Transverse colon (tissue), 4 donors: ENCODE measurements around the gene STRIP2. TPM values are rescaled to one million over a fixed set of nuclear protein-coding genes. Genes with fewer than 3 reads are reported as not detected.

Experiments used
- DNase-seq: peaks from one replicate; pipeline ENCODE4 v3.0.0-alpha.2; 2019
- H3K27ac ChIP-seq, 4 donors: fragments of 200-600 bp; sonication (generic); 2 replicates each; pipeline ENCODE4 v1.5.1; 2016 to 2018; ENCODE audit warnings: inconsistent platforms in 4 of 4
- H3K27me3 ChIP-seq: fragments of 200-600 bp; sonication (generic); 2 replicates; pipeline ENCODE4 v1.5.1; 2017; ENCODE audit warnings: inconsistent platforms
- H3K36me3 ChIP-seq, 4 donors: fragments of 200-600 bp; sonication (generic); 2 replicates each; pipeline ENCODE4 v1.5.1; 2017 to 2019; ENCODE audit warnings: inconsistent platforms in 4 of 4
- H3K4me1 ChIP-seq, 4 donors: fragments of 200-600 bp; sonication (generic); 2 replicates each; pipeline ENCODE4 v1.5.1; 2017 to 2020; ENCODE audit warnings: inconsistent platforms in 4 of 4
- H3K4me3 ChIP-seq, 4 donors: fragments of 200-600 bp; sonication (generic); 1 replicate in 1 of 4; 2 replicates in 3 of 4; pipeline versions ENCODE4 v1.5.1 to v1.6.1; 2017 to 2019; ENCODE audit warnings: inconsistent platforms in 4 of 4
- H3K9me3 ChIP-seq, 2 donors: fragments of 200-600 bp; sonication (generic); 2 replicates each; pipeline ENCODE4 v1.5.1; 2017 to 2019; ENCODE audit warnings: inconsistent platforms in 2 of 2
- EP300 ChIP-seq: sonication (generic); formaldehyde crosslinking; IDR thresholded peaks from one replicate; pipeline ENCODE4 v1.6.1; 2017; ENCODE audit warnings: antibody characterized with exemption, low read depth
- POLR2A ChIP-seq: fragments of 450-650 bp; IDR thresholded peaks from one replicate; pipeline ENCODE4 v1.6.1; 2016; ENCODE audit warnings: antibody characterized with exemption, mild to moderate bottlenecking, moderate library complexity
- POLR2AphosphoS5 ChIP-seq, 3 donors: sonication (generic); formaldehyde crosslinking; IDR thresholded peaks; one replicate each; pipeline ENCODE4 v1.6.1; 2016; ENCODE audit warnings: antibody characterized with exemption in 3 of 3
- WGBS, 2 donors: methylation state at CpG; one replicate each; pipeline ENCODE4 v1.1.5; 2018; ENCODE audit warnings: low coverage in 1 of 2; 5-methylcytosine and 5-hydroxymethylcytosine counted together
- in situ Hi-C, 4 donors: fragments of 200-750 bp; cut with MboI; loops; one replicate each; pipeline versions ENCODE4 v1.15.0 to v1.15.1; 2017; ENCODE audit warnings: low sequenced_read_pairs in 3 of 4, low pct_ligation_motif_present in 1 of 4, low pct_unique_long_range_greater_than_20kb in 1 of 4
- intact Hi-C: fragments of 100-400 bp; cut with DNase I; formaldehyde crosslinking; loops from one replicate; pipeline ENCODE4 v1.15.1; 2023; ENCODE audit warnings: low total_unique reads
- total RNA-seq, 4 donors: library from RNA; depleted of rRNA; stranded (reverse); fragments of >200 nt; gene quantifications; one replicate each; pipeline ENCODE4 v1.1.0, GENCODE V29; 2016
- TF ChIP-seq, protein P1 (sequence below), 5 experiments: fragments of 200-600 bp in 3 of 5; fragments of 450-650 bp in 2 of 5; sonication (generic) in 3 of 5; IDR thresholded peaks; 1 replicate in 2 of 5; 2 replicates in 3 of 5; pipeline ENCODE4 v1.5.1; 2016 to 2017; ENCODE audit warnings: antibody characterized with exemption in 5 of 5, inconsistent platforms in 3 of 5, mild to moderate bottlenecking in 2 of 5, moderate library complexity in 1 of 5

The STRIP2 gene
- total RNA-seq, 4 donors from 2014 or later, result 0.82 to 1.1 TPM; not detected in 2

GRCh38 chr7:129462420-129462819 lies 28.2 kb downstream of the STRIP2 start:
- Histone ChIP-seq H3K27ac (no peak overlapping the region), H3K4me3 (no peak overlapping the region), H3K27me3 (no peaks in the 10 kb centered on the region), H3K36me3 (no peaks in the 10 kb centered on the region), H3K9me3 (no peaks in the 10 kb centered on the region), H3K4me1 (no peaks in the 10 kb centered on the region)
- intact Hi-C loops (no loop called here), in situ Hi-C loops (loop anchor here (25.0 kb wide), 2 partner anchors 100 to 250 kb away; no protein-coding TSS in a partner anchor)
- TF ChIP-seq POLR2AphosphoS5 (IDR thresholded peaks at IDR 0.05), result no peak
- TF ChIP-seq, protein P1, sequence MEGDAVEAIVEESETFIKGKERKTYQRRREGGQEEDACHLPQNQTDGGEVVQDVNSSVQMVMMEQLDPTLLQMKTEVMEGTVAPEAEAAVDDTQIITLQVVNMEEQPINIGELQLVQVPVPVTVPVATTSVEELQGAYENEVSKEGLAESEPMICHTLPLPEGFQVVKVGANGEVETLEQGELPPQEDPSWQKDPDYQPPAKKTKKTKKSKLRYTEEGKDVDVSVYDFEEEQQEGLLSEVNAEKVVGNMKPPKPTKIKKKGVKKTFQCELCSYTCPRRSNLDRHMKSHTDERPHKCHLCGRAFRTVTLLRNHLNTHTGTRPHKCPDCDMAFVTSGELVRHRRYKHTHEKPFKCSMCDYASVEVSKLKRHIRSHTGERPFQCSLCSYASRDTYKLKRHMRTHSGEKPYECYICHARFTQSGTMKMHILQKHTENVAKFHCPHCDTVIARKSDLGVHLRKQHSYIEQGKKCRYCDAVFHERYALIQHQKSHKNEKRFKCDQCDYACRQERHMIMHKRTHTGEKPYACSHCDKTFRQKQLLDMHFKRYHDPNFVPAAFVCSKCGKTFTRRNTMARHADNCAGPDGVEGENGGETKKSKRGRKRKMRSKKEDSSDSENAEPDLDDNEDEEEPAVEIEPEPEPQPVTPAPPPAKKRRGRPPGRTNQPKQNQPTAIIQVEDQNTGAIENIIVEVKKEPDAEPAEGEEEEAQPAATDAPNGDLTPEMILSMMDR (IDR thresholded peaks at IDR 0.05), result no peak
- TF ChIP-seq EP300, result no peak
- TF ChIP-seq POLR2A, result no peak
- 69% methylated on average over 1 of the region's 1 CpG; no CpG with 5 or more reads in 1 of the 2 donors for WGBS, 2 donors
- DNase-seq, result no peak

DNA sequence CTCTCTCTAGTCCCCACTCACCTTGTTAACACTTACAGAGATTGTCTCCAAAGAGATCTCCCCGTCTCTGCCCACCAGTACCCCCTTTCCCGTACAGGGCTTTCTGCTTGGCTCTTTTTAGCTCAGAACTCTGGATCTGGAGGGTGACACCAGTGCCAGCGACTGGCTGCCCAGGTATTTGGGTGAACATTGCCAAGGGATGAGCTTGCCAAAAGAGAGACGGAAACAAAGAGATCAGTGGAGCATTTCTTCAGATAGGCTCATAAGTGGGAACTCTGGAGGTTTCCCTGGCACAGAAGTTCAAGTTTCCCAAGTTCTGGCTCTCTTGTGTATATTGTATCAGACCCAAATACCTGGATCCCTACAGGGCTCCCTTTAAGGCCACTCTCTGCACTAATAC lies 30.0 kb downstream of the STRIP2 start:
- Histone ChIP-seq H3K27ac (no peak overlapping the region), H3K9me3 (no peaks in the 10 kb centered on the region), H3K27me3 (no peaks in the 10 kb centered on the region), H3K4me3 (no peak overlapping the region), H3K4me1 (no peaks in the 10 kb centered on the region), H3K36me3 (no peaks in the 10 kb centered on the region)
- TF ChIP-seq EP300, result no peak
- no peak for TF ChIP-seq POLR2AphosphoS5 (IDR thresholded peaks at IDR 0.05)
- TF ChIP-seq, protein P1 (IDR thresholded peaks at IDR 0.05), result no peak
- TF ChIP-seq POLR2A, result no peak
- no peak for DNase-seq
- 93% methylated on average over 4 of the region's 4 CpGs; no CpG with 5 or more reads in 1 of the 2 donors for WGBS, 2 donors
- in situ Hi-C loops (loop anchor here (25.0 kb wide), 2 partner anchors 102 to 252 kb away; no protein-coding TSS in a partner anchor), intact Hi-C loops (no loop called here)

- H3K36me3 ChIP-seq, result no peaks in the 10 kb centered on the region
- no peaks in the 10 kb centered on the region for H3K9me3 ChIP-seq
- TF ChIP-seq EP300 (no peak), POLR2A (no peak), POLR2AphosphoS5 (IDR thresholded peaks at IDR 0.05) (no peak)
- TF ChIP-seq, protein P1 (IDR thresholded peaks at IDR 0.05), result no peak
- H3K4me1 ChIP-seq, result no peaks in the 10 kb centered on the region
- no peak for DNase-seq
- intact Hi-C loops (no loop called here), in situ Hi-C loops (loop anchor here (25.0 kb wide), 2 partner anchors 103 to 253 kb away; no protein-coding TSS in a partner anchor)
- H3K27me3 ChIP-seq, result no peaks in the 10 kb centered on the region
- WGBS, 2 donors, result 59 to 68% methylated on average over 2 of the region's 2 CpGs
- H3K4me3 ChIP-seq, result no peak overlapping the region
- H3K27ac ChIP-seq, result no peak overlapping the region
Observed at GRCh38 chr7:129465080-129465479, 30.8 kb downstream of the STRIP2 start.

DNA sequence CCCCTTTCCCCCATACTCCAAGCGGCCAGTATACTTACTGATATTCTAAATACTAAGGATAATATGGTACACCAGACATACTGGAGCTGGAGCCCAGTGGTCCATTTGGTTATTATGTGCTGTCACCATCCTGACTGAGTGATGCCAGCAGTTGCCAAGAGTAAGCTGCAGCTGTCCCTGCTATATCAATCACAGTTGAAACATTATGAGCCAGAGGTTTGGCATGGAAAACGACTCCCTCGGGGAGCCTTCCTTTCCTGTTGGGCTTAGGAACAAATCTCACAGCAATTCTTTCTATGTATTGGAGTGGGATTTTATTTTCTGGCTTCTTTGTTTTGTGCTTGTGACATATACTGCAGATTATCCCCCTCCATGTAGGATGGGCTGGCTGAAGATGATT lies 32.6 kb downstream of the STRIP2 start:
- in situ Hi-C loops (loop anchor here (25.0 kb wide), 2 partner anchors 104 to 254 kb away; no protein-coding TSS in a partner anchor), intact Hi-C loops (no loop called here)
- DNase-seq, result no peak
- Histone ChIP-seq H3K27me3 (no peaks in the 10 kb centered on the region), H3K36me3 (no peaks in the 10 kb centered on the region), H3K4me3 (no peak overlapping the region), H3K4me1 (peaks cover 0 to under 1% (median 0%) of the 10 kb centered on the region in 4 donors), H3K27ac (no peak overlapping the region), H3K9me3 (no peaks in the 10 kb centered on the region)
- whole genome bisulfite sequencing, 2 donors, result 89 to 100% methylated on average over 1 to 3 of the region's 3 CpGs
- TF ChIP-seq POLR2A (no peak), POLR2AphosphoS5 (IDR thresholded peaks at IDR 0.05) (no peak), EP300 (no peak)
- TF ChIP-seq, protein P1 (IDR thresholded peaks at IDR 0.05), result no peak
